ENCODE measurements around the gene RBM28.

GRCh38 chr7:128387216-128388144 is 43.8 kb upstream of the RBM28 start:
- TF ChIP-seq RAD21 (IDR thresholded peaks at IDR 0.05; ENCODE audit: insufficient read depth, low read depth, low read length) (peak; percentile 58), NR2C2 (IDR thresholded peaks at IDR 0.05; ENCODE audit: borderline replicate concordance, control insufficient read depth, insufficient read length, low read depth) (no peak), EZH2 (IDR thresholded peaks at IDR 0.05; ENCODE audit: borderline replicate concordance, control insufficient read depth, low read depth, low read length) (no peak), ELK1 (IDR thresholded peaks at IDR 0.05; ENCODE audit: low read depth, low read length) (no peak), POLR2AphosphoS2 (IDR thresholded peaks at IDR 0.05; ENCODE audit: low read depth, low read length) (no peak), POLR2A (IDR thresholded peaks at IDR 0.05; ENCODE audit: low read depth, low read length) (no peak), CTCF (IDR thresholded peaks at IDR 0.05 in 2 of 3, conservative IDR thresholded peaks at IDR 0.05 in 1 of 3; ENCODE audit: control insufficient read depth in 2 of 3, extremely low read depth in 1 of 3, insufficient read depth in 1 of 3, low read depth in 3 of 3, low read length in 3 of 3) (peak; percentile 84 to 87 (median 85)), CHD2 (IDR thresholded peaks at IDR 0.05; ENCODE audit: borderline replicate concordance, low read depth, low read length) (no peak)
